HL-60 (cell line): ENCODE results near the gene PDAP1.

Experiments used
- DNase-seq, 2 experiments: peaks; one replicate each; pipeline ENCODE4 v3.0.0-alpha.2; 2010 to 2020; ENCODE audit warnings: low read depth in 1 of 2, low spot score in 1 of 2
- H3K27ac ChIP-seq: fragments of 250-450 bp; sonication (Bioruptor Pico); replicated peaks from 2 replicates; pipeline ENCODE4 v1.5.1; 2020; ENCODE audit warnings: mild to moderate bottlenecking, moderate library complexity
- H3K27me3 ChIP-seq: fragments of 250-450 bp; sonication (Bioruptor Pico); 2 replicates; pipeline ENCODE4 v1.5.1; 2021; ENCODE audit warnings: mild to moderate bottlenecking, moderate library complexity; ENCODE audit not compliant: insufficient read depth, poor library complexity, severe bottlenecking
- H3K4me3 ChIP-seq: replicated peaks from 2 replicates; pipeline ENCODE4 v1.5.1; 2011; ENCODE audit warnings: mild to moderate bottlenecking, control low read depth, low read length; ENCODE audit not compliant: insufficient read depth
- CTCF ChIP-seq: IDR thresholded peaks from one replicate; pipeline ENCODE4 v1.5.1; 2011; ENCODE audit warnings: low read length, control low read depth, inconsistent platforms; ENCODE audit not compliant: insufficient read depth
- GABPA ChIP-seq: IDR thresholded peaks from 2 replicates; pipeline ENCODE4 v1.6.1; 2012; ENCODE audit warnings: low read depth
- POLR2AphosphoS5 ChIP-seq: IDR thresholded peaks from 2 replicates; pipeline ENCODE4 v1.6.1; 2012; ENCODE audit warnings: low read depth
- REST ChIP-seq: IDR thresholded peaks from 2 replicates; pipeline ENCODE4 v1.6.1; 2012; ENCODE audit warnings: low read depth; ENCODE audit not compliant: insufficient replicate concordance
- SPI1 ChIP-seq: IDR thresholded peaks from 2 replicates; pipeline ENCODE4 v1.6.1; 2012; ENCODE audit warnings: low read depth, mild to moderate bottlenecking, borderline replicate concordance
- long read RNA-seq: library from polyadenylated mRNA; unstranded; transcript quantifications from one replicate; pipeline ENCODE4 v2.0.0, GENCODE V29; 2020

Gene PDAP1
- long read RNA-seq, transcript PDAP1-201 (6 exons, 2,546 nt): major isoform, 199 of 226 reads
- long read RNA-seq, partial matches to known transcripts: 8 of 226 reads
- long read RNA-seq, other reads (novel, unspliced or antisense): 17 of 226 reads

- peak; percentile 93 for DNase-seq
- peak within 1 kb of the TSS; percentile 88 for H3K4me3 ChIP-seq
- peak; percentile 61 for TF ChIP-seq REST
- peak; percentile 47; the same call in 1 of the 2 replicates for TF ChIP-seq SPI1
- TF ChIP-seq GABPA: peak; percentile 88
- TF ChIP-seq POLR2AphosphoS5: peak; percentile 86
- no peak for TF ChIP-seq CTCF
- peak within 1 kb of the TSS; percentile 99 for H3K27ac ChIP-seq
- H3K27me3 ChIP-seq: no peaks in the 10 kb centered on the region
These were observed at the start of gene PDAP1, which contains the start of gene BUD31 for GRCh38 chr7:99408379-99409191. Gene PDAP1, minus strand, starts transcription at chr7:99408597. Its CDS starts 49 bp downstream, at chr7:99408548. Gene BUD31, plus strand, starts transcription at chr7:99408969. Its CDS starts 2,124 bp downstream, at chr7:99411093.

GRCh38 chr7:99457650-99458493 is 49.5 kb upstream of the PDAP1 start:
- no peak for DNase-seq
- Histone ChIP-seq H3K27me3 (no peaks in the 10 kb centered on the region), H3K27ac (no peak overlapping the region), H3K4me3 (no peak overlapping the region)
- TF ChIP-seq CTCF: no peak
- no peak for TF ChIP-seq SPI1
- TF ChIP-seq REST: no peak

- TF ChIP-seq POLR2AphosphoS5 (no peak), REST (no peak), SPI1 (no peak), GABPA (no peak), CTCF (no peak)
- Histone ChIP-seq H3K27me3 (no peaks in the 10 kb centered on the region), H3K27ac (no peak overlapping the region), H3K4me3 (no peak overlapping the region)
- DNase-seq: no peak
These were observed 48.8 kb upstream of the PDAP1 start for GRCh38 chr7:99457050-99457649.
